GM12801 (cell line): ENCODE measurements around the gene NPPA.

Source experiments
- TF ChIP-seq, protein P1 (sequence below): IDR thresholded peaks from one replicate; pipeline ENCODE4 v1.5.1; 2011; ENCODE audit warnings: control low read depth; ENCODE audit not compliant: insufficient read length; ENCODE audit errors: extremely low read depth

Gene NPPA

DNA sequence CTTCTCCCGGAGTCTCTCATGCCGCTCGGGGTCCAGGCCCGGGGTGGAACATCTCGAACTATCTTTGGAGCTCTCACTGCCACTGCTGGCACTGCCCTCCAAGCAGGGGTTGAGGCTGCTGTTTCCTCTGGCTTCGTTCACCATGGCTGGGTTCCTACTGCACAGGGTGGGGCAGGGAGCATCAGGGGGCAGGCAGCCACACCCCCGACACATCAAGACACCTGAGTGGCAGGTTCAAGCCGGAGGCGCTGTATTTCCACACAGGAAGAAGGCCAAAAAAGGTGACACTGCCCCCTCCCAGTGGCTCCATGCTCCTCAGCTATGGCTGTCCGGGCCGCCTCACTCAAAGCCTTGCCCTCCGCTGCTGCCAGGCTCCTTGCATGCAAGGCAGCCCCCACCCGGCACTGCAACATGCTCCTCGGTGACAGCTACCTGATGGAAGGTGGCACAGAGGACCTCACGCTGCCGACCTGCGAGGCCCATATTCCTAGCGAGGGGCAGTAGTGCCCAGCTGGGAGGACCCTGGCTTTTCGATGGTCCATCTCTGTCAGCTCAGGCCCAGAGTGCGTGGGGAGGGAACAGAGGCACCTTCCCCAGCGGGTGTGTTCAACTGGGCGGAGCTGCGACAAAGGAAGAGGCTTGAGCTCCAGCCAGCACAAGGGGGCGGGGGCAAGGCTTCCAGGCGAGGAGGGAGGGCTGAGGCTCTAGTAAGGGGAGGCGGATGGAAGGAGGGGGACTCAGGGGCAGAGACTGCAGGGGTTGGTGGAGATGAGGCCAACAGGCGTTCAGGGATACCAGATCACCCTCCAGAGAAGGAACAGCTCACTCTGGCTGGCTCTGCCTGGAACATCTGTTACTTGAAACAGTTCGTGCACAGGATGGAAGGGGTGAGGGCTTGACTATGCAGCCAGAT, 44.4 kb downstream of the NPPA start:
- TF ChIP-seq, protein P1, sequence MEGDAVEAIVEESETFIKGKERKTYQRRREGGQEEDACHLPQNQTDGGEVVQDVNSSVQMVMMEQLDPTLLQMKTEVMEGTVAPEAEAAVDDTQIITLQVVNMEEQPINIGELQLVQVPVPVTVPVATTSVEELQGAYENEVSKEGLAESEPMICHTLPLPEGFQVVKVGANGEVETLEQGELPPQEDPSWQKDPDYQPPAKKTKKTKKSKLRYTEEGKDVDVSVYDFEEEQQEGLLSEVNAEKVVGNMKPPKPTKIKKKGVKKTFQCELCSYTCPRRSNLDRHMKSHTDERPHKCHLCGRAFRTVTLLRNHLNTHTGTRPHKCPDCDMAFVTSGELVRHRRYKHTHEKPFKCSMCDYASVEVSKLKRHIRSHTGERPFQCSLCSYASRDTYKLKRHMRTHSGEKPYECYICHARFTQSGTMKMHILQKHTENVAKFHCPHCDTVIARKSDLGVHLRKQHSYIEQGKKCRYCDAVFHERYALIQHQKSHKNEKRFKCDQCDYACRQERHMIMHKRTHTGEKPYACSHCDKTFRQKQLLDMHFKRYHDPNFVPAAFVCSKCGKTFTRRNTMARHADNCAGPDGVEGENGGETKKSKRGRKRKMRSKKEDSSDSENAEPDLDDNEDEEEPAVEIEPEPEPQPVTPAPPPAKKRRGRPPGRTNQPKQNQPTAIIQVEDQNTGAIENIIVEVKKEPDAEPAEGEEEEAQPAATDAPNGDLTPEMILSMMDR, result no peak

DNA sequence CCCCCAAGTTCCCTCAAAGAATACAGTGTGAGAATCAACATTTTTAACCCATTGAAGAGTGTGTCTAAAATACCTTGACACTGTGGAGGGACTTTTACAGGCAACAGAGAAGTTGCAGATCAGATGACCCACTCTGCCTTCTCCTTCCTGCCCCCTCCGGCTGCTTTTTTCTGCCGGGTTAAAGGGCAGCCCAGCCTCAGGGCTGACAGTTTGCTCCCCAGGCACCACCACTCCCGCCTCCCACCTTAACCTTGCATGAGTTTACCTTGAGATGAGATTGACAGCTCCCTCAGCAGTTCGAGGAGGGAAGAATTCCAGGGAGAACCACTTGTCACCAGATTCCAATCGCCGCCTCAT, 45.0 kb downstream of the NPPA start:
- TF ChIP-seq, protein P1, result no peak

DNA sequence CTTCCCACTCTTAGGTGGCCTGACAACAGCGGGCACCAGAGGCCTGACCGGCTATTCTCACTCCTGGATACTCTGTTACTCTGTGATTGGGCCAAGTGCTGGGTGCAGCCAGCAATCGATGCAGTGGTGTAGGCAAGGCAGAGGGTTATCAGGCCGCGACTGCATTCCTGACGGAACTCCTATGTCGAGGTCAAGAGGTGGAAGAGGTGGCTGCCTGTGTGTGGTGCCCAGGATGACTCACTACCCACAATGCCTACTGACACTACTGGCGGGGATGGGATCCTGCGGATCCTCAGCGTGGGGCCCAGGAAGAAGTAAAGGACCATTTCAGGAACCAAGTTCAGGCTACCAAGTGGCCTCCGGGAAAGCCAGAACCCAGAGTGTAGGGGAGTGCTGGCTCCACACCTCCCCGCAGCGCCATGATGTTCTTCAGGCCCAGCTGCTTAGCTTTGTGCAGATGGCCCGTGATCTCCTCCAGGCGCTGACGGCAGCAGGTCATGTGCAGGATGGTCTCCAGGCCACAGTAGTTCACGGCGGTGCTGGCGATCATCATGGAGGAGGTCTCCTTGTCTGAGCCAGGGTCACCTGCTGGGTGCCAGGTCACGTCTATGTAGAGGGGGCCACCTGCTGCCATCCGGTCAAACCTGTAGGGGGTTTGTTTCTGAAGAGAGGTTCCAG, 46.7 kb downstream of the NPPA start:
- TF ChIP-seq, protein P1, result no peak

DNA sequence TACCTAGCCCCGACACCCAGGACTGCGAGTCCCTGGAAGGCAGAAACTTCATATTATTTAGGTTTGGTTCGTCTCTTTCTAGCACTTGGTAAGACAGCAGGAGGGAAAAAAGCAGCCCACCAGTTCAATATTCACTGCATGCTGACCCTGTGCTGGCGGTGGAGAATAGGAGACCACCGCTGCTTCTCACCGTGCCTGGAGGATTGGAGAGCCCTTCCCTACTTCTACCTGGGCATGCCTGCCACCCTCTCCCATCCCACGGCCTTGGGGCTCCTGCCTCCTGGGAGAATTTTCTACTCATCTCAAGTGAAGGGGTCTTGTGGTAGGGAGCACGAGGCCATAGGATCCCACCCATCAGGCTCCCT, 47.2 kb downstream of the NPPA start:
- TF ChIP-seq, protein P1, result no peak

DNA sequence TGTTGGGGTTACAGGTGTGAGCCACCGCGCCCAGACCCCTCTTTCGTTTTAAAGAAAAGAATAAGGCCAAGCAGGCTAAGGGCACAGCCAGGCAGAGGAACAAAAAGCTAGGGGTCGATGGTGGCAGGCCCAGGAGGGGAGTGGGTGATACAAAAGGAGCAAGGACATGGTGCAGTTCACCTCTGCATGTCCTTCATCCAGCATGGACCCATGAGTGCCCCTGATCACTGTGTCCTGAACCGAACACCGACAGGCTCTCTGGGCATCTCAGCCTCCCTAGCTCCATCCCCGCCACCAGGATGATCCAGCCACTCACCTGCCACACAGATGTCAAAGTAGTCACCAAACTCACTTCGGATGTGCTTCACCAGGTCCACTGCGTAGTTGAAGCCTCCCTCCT, 47.7 kb downstream of the NPPA start:
- TF ChIP-seq, protein P1, result no peak

DNA sequence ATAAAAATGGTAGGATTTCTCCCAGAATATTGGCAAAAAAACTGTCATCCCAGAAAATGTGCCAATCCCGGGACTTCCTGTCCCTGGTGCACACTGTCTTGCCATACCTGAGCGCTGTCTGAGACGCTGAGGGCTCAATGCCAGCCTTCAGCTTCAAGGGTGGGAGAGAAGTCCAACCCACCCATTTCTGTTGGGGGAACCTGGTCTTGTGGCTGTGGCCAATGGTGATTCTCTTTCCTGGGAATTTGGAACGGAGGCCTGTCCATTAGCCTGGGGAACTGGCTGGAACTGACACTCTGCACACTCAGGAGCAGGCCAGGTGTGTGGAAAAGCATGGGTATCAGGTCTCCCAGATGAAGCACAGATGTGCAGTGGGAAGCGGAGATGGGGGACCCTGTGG, 48.5 kb downstream of the NPPA start:
- TF ChIP-seq, protein P1, result no peak

DNA sequence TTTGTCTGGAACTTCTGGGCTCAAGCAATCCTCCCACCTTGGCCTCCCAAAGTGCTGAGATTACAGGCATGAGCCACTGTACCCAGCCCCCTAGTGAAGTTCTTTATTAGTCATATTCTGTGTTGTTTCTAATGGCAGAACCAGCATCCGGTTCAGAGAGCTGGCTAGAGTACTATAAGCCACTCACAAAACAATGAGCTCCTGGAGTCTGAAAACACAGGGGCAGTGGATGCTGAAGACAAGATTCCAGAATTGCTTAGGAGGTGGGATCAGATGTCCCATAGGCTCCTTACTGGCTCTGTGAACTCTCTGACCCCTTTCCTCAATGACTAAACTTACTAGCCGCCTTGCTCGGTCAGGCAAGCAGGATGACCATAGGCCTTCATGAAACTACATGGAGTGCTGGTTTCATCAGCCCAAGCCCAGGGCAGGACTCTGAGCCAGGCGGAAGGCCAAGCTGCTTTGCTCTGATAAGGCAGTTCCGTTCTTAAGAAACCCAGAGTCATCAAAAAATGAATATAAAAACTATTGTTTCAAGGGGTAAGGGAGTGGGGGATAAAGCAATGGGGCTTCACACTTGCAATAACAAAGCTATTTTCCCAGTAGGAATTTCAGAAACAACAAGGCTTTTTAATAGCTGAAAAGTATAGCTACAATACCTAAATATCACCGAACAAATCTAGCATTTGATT, 49.9 kb downstream of the NPPA start:
- TF ChIP-seq, protein P1, result no peak
